KMS-11 (cell line): ENCODE measurements around the gene POLR1C.

Experiments used
- H2AFZ ChIP-seq: fragments of 200-600 bp; sonication (generic); 2 replicates; pipeline ENCODE4 v1.6.1; 2016; ENCODE audit warnings: antibody characterized with exemption, mixed run types, low read depth
- H3K27ac ChIP-seq: fragments of 200-600 bp; sonication (generic); 2 replicates; pipeline ENCODE4 v1.6.1; 2016; ENCODE audit warnings: mild to moderate bottlenecking, mixed run types
- H3K27me3 ChIP-seq: fragments of 200-600 bp; sonication (generic); 2 replicates; pipeline ENCODE4 v1.6.1; 2017; ENCODE audit warnings: mild to moderate bottlenecking, low read depth, mixed run types, moderate library complexity; ENCODE audit not compliant: insufficient read depth
- H3K36me3 ChIP-seq: fragments of 200-600 bp; sonication (generic); 2 replicates; pipeline ENCODE4 v1.6.1; 2017; ENCODE audit warnings: mild to moderate bottlenecking, mixed run types; ENCODE audit not compliant: insufficient read depth
- H3K4me1 ChIP-seq: fragments of 200-600 bp; sonication (generic); 2 replicates; pipeline ENCODE4 v1.6.1; 2016; ENCODE audit warnings: mild to moderate bottlenecking, low read depth, mixed run types; ENCODE audit not compliant: poor library complexity, severe bottlenecking
- H3K4me2 ChIP-seq: fragments of 200-600 bp; sonication (generic); 2 replicates; pipeline ENCODE4 v1.7.0; 2016; ENCODE audit warnings: mild to moderate bottlenecking, mixed run types
- H3K4me3 ChIP-seq: fragments of 200-600 bp; sonication (generic); IDR thresholded peaks from 2 replicates; pipeline ENCODE4 v1.6.1; 2017; ENCODE audit warnings: low read depth, low read length, mixed read lengths; ENCODE audit not compliant: insufficient read depth
- H3K79me2 ChIP-seq: fragments of 200-600 bp; sonication (generic); 2 replicates; pipeline ENCODE4 v1.6.1; 2016; ENCODE audit warnings: low read depth, mixed run types; ENCODE audit not compliant: insufficient read depth
- H3K9ac ChIP-seq: fragments of 200-600 bp; sonication (generic); 2 replicates; pipeline ENCODE4 v1.6.1; 2016; ENCODE audit warnings: mild to moderate bottlenecking, mixed run types
- H4K20me1 ChIP-seq: fragments of 200-600 bp; sonication (generic); 2 replicates; pipeline ENCODE4 v1.6.1; 2016; ENCODE audit warnings: mild to moderate bottlenecking, mixed run types; ENCODE audit not compliant: insufficient read depth
- CTCF ChIP-seq: fragments of 200-600 bp; sonication (generic); conservative IDR thresholded peaks from 2 replicates; pipeline ENCODE4 v1.6.1; 2017; ENCODE audit warnings: low read depth, mild to moderate bottlenecking, antibody characterized with exemption, low read length, moderate library complexity, mixed read lengths

Gene POLR1C

GRCh38 chr6:43490523-43490939, 26.4 kb upstream of the POLR1C start:
- no peak overlapping the region for H3K27ac ChIP-seq
- H3K79me2 ChIP-seq = no peaks in the 10 kb centered on the region; the same call in 1 of the 2 replicates
- no peak overlapping the region for H3K4me2 ChIP-seq
- no peak overlapping the region for H3K4me3 ChIP-seq
- TF ChIP-seq CTCF = no peak
- no peak overlapping the region for H3K9ac ChIP-seq
- H3K36me3 ChIP-seq = no peaks in the 10 kb centered on the region
- no peaks in the 10 kb centered on the region for H3K27me3 ChIP-seq
- H4K20me1 ChIP-seq = no peaks in the 10 kb centered on the region
- H2AFZ ChIP-seq = no peak overlapping the region
- H3K4me1 ChIP-seq = peaks cover 8% of the 10 kb centered on the region

- Histone ChIP-seq H3K27ac (no peak overlapping the region), H3K4me3 (no peak overlapping the region), H3K4me2 (no peak overlapping the region), H3K9ac (no peak overlapping the region), H3K27me3 (no peaks in the 10 kb centered on the region), H2AFZ (no peak overlapping the region), H3K36me3 (no peaks in the 10 kb centered on the region), H3K79me2 (no peaks in the 10 kb centered on the region; the same call in 1 of the 2 replicates), H4K20me1 (no peaks in the 10 kb centered on the region), H3K4me1 (peaks cover 8% of the 10 kb centered on the region)
- TF ChIP-seq CTCF = no peak
These were observed 24.9 kb upstream of the POLR1C start for GRCh38 chr6:43491750-43492661.

GRCh38 chr6:43492673-43493072, 24.2 kb upstream of the POLR1C start:
- H3K4me3 ChIP-seq = no peak overlapping the region
- H2AFZ ChIP-seq = no peak overlapping the region
- H3K27me3 ChIP-seq = no peaks in the 10 kb centered on the region
- no peaks in the 10 kb centered on the region; the same call in 1 of the 2 replicates for H3K79me2 ChIP-seq
- H4K20me1 ChIP-seq = no peaks in the 10 kb centered on the region
- no peak overlapping the region for H3K9ac ChIP-seq
- H3K4me2 ChIP-seq = no peak overlapping the region
- no peak for TF ChIP-seq CTCF
- no peaks in the 10 kb centered on the region for H3K36me3 ChIP-seq
- H3K27ac ChIP-seq = no peak overlapping the region
- peaks cover 8% of the 10 kb centered on the region for H3K4me1 ChIP-seq

GRCh38 chr6:43493230-43493629, 23.7 kb upstream of the POLR1C start:
- Histone ChIP-seq H3K36me3 (no peaks in the 10 kb centered on the region), H2AFZ (no peak overlapping the region), H3K9ac (no peak overlapping the region), H4K20me1 (no peaks in the 10 kb centered on the region), H3K79me2 (no peaks in the 10 kb centered on the region; the same call in 1 of the 2 replicates), H3K4me1 (peaks cover 8% of the 10 kb centered on the region), H3K27ac (no peak overlapping the region), H3K4me2 (no peak overlapping the region), H3K4me3 (no peak overlapping the region), H3K27me3 (no peaks in the 10 kb centered on the region)
- TF ChIP-seq CTCF = no peak
